GM12874 (cell line): Measurements from ENCODE around the gene MFAP3L.

ENCODE experiments used
- TF ChIP-seq, protein P1 (sequence below): IDR thresholded peaks from 2 replicates; pipeline ENCODE4 v1.5.1; 2011; ENCODE audit warnings: low read depth, mild to moderate bottlenecking, control low read depth, low read length, moderate library complexity; ENCODE audit not compliant: insufficient read depth

The MFAP3L gene

DNA sequence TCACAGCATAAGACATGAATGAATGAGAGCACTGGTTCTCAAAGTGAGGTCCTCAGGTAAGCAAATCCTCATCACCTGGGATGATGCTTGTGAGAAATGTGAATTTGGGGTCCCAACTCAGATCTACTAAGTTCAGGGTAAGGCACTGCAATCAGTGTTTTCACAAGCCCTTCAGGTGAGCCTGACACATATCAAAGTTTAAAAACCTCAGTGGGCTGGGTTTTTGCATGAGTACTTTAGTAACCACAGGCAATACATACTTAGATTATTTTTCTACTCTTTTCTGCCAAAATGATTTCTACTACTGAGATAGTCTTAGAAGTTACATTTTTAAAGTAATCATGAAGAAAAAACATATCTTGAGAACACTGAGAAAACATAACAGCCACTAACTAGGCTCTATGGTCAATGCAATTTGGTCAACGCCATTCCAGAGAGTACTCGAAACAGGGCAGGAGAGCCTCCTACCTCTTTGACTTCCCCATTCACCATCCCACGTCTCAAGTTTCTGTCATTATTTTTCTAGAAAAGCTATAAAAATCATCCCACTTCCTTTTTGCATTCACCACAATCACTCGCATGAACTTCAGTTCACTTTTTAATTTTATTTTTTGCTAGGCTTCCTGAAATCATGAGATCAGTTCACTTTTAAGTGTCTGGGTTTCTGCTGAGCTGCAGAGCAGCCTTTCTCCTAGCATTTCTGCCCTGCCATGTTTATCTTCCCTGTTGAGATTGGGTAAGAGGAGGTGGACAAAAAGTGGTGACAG is 73.8 kb downstream of the MFAP3L start:
- TF ChIP-seq, protein P1, sequence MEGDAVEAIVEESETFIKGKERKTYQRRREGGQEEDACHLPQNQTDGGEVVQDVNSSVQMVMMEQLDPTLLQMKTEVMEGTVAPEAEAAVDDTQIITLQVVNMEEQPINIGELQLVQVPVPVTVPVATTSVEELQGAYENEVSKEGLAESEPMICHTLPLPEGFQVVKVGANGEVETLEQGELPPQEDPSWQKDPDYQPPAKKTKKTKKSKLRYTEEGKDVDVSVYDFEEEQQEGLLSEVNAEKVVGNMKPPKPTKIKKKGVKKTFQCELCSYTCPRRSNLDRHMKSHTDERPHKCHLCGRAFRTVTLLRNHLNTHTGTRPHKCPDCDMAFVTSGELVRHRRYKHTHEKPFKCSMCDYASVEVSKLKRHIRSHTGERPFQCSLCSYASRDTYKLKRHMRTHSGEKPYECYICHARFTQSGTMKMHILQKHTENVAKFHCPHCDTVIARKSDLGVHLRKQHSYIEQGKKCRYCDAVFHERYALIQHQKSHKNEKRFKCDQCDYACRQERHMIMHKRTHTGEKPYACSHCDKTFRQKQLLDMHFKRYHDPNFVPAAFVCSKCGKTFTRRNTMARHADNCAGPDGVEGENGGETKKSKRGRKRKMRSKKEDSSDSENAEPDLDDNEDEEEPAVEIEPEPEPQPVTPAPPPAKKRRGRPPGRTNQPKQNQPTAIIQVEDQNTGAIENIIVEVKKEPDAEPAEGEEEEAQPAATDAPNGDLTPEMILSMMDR = no peak

DNA sequence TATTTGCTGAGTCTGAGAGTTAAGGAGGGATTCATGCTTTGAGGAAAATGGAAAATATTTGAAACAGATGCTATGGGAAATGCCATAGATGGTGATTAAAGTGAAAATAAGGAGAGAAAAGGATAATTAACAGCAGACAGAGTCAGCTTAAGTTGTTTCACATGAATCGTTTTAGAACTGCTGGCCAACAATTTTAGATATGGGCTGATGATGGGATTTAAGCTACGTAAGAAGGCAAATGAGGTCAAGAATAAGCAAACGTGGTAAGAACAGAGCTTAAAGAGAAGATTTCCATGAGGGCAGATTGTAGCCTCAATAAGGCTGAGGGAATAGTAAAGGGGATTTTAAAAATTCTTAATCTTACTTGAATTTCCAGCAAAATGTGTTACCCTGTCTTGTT is 77.9 kb downstream of the MFAP3L start:
- TF ChIP-seq, protein P1 = no peak

DNA sequence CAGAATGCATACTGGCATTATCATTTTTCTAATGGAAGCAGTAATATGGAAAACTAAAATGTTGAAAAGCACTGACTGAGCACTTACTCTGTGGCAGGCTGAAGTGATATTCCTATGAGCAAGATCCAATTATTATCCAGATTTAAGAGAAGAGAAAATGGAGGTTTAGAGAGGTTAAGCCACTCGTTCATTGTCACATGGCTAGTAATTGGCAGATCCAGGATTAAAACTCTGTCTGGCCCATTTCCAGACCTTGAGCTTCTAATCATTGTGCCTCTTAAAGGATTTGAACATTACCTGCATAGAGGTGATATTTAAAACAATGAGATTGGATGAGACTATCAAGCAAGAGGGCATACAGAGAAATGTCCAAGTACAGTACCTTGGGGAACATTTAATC is 80.6 kb downstream of the MFAP3L start:
- TF ChIP-seq, protein P1 = no peak

DNA sequence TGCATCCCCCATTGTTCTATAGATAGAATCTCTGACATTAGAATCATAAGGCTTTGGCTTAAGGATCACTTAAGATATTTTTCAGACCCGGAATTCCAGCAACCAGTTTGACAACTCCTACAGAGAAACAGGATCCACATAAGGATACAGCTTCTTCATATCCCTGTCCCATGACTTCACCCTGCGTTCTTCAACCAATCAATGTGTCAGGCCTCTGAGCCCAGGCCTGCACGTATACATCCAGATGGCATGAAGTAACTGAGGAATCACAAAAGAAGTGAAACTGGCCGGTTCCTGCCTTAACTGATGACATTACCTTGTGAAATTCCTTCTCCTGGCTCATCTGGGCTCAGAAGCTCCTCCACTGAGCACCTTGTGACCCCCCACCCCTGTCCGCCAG is 85.1 kb downstream of the MFAP3L start:
- TF ChIP-seq, protein P1 = no peak

DNA sequence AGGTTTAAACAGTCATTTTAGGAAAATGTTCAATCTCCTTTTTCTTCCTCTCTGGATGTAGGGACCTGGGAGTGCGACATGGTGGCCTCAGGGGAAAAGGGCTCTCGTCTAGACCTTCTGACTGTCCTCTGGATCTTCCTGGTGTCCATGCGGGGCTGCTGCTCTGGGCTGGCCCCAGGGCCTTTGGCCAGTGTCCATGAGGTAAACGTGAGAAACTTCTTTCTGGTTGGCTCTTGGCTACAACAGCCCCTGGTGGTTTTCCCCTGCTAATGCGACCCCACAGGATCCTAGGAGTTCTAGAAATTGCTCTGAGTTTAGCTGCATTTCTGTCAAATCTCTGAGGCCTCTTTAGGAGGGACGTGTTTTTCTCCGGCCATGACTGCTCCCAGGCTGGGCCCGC is 85.7 kb downstream of the MFAP3L start:
- TF ChIP-seq, protein P1 = no peak
